HTR-8/SVneo (cell line): ENCODE measurements around the gene IL2.

ENCODE experiments used
- DNase-seq: peaks from one replicate; pipeline ENCODE4 v3.0.0; 2011; ENCODE audit warnings: low spot score, mixed read lengths; ENCODE audit not compliant: insufficient read length
- FAIRE-seq: peaks from 2 replicates; lab custom pipeline; 2011; peaks lifted over from hg19 to GRCh38; lab: Jason Lieb, UNC

IL2 gene

DNA sequence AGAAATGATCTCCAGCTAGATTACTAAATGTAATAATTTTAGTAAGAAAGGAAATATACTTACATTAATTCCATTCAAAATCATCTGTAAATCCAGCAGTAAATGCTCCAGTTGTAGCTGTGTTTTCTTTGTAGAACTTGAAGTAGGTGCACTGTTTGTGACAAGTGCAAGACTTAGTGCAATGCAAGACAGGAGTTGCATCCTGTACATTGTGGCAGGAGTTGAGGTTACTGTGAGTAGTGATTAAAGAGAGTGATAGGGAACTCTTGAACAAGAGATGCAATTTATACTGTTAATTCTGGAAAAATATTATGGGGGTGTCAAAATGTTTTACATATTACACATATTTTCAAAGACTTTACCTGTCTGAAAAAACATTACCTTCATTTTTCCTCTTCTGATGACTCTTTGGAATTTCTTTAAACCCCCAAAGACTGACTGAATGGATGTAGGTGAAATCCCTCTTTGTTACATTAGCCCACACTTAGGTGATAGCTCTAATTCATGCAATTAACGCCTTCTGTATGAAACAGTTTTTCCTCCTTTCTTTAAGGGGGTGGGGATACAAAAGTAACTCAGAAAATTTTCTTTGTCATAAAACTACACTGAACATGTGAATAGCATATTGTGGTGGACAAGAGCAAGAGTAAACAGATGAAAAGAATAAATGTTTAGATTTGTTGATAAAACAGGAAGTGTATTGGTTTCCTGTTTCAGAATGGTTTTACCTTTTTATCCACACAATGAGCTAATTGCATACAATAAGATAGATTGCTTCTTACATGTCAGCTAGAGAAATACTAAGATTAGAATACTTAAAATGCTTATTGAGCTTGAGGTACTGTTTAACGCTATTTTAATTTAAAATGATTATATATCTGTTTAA is at the start of gene IL2:
Gene IL2, minus strand, starts transcription at position 495 of the 886 bp plus-strand sequence. Its CDS starts 285 bp downstream, at position 210.
- DNase-seq = no peak
- no peak for FAIRE-seq

DNA sequence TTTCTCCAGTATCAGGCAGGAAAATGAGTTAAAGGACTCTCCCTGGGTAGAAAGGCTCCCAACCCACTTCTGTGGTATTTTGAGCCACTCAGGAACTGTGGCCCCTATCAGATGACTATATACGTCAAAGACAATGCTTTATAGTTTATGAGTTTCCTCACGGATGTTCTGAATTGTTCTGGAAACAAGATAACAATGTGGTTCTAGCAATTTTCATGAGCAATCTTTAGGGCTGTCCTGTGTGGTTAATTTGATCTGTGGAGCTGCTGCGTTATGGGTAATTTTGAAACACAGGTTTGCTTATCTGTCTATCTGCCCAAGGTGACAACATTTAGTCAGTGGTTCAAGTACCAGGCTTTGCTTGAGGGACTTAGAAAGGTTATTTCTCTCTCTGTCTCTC is 46.7 kb upstream of the IL2 start:
- DNase-seq (no peak), FAIRE-seq (no peak)

DNA sequence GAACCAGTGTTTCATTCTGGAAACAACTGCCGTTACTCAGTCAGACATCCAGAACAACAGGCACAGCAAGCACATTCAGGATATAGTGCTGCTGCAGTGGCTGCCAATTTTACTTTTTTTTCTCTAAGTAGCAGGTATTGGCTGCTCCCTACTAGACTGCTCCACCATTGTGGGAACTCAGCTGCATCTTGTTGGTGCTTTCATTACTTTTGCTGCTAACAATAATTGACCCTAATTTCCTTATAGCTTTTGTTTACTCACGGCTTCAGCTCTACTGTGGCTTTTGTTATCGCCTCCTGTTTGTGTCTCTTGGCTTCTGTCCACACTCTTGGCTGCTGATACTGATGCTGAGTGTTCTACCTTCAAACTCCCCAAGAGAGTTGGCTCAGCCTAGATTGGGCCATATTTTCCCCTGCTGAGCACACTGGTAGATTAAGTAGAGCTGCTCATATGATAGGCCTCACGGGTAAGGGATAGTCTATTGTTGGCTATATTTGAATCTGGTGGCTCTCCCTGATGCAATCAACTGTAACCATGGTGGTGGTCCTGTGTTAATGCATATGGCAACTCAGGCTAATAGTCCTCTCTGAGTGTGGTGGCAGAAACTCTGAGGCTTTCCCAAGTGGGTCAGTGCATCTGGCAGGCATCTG is 44.5 kb upstream of the IL2 start:
- FAIRE-seq (no peak), DNase-seq (no peak)

DNA sequence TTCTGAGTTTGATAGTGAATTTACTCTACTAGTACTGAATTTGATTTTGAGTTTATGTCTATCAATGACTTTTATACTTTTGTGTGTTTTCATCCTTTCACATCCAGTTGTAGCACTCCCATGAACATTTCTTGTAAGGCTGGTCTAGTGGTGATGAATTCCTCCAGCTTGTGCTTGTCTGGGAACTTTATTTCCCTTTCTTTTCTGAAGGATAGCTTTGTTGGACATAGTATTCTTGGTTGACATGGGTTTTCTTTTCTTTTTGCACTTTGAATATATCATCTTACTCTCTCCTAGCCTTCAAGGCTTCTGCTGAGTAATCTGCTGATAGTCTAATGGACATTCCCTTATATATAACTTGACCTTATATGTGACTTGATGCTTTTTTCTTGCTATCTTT is 32.5 kb upstream of the IL2 start:
- no peak for DNase-seq
- FAIRE-seq = no peak

DNA sequence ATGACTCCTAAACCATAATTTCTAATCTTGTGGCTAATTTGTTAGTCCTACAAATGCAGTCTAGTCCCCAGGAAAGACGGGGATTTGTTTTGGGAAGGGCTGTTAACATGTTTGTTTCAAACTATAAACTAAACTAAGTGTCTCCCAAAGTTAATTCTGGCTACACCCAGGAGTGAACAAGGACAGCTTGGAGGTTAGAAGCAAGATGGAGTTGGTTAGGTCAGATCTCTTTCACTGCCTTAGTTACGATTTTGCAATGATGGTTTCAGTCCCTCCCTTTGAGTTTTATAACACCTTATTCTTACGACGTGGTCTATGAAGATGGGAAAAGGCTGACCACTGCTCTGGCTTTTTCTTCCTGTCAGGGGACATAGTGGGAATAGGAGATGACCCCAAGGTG is 27.0 kb upstream of the IL2 start:
- DNase-seq (no peak), FAIRE-seq (no peak)

DNA sequence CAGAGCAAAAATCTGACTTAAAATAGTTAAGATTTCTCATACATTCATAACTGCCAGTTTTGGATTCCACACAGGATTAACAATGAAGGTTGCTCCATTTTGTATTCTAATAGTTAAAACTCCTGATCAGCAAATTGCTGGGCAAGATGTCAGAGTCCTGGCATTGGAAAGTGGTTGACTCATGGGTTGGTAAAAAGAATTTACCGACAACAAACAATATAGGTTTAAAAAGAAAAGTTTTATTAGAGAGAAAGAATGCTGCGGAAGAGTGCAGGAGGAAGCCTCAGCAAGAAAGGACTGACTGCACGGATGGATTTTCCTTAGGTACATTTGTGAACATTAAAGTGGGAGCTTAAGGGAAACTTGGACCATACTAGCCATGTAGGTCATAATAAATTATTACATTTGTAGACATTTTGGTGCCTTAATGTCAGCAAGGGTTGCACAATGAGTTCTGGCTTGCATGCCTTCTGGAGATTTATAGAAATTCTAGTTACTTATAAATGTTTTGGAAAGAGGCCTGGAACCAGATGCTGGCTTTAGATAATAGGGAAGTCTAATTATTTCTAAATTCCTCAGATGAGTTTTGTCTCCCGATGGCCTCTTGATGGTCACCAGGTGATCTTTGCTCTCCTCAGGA is 25.4 kb upstream of the IL2 start:
- no peak for FAIRE-seq
- no peak for DNase-seq

DNA sequence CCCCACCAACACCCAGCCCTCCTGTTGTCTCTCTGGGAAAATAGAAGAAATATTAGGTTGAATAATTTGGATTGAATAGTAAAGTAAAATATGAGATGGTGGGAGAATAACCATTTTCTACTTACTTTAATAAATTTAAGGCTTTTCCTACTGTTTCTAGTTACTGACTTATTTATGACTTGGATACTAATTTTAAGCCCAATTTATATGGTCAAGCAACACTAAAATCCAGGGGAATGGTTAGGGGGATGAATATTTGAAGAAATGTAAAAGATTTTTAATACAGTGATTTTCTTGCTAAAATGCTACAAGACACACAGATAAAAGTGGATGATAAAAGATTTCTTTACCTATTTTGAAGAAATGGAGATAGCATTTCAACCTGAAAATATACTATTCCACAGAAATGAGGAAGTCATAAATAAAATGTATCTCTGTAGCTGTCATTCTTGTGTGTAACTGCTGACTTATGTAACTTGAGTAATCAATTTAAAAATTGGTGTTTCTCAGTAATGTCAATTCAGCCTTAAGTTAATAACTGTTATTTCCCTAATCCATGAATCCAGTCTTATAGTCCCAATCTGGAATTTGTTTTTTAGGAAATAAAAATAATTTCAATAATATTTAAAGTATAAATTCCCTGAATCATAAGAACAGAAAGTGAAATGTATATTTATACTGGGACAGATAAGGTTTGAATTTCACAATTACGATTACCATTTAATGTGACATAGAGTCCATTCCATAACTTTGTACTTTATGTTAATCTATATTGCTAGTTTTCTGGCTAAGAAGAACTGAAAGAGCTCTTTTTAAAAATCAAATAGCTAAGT is 24.3 kb upstream of the IL2 start:
- DNase-seq (no peak), FAIRE-seq (no peak)

DNA sequence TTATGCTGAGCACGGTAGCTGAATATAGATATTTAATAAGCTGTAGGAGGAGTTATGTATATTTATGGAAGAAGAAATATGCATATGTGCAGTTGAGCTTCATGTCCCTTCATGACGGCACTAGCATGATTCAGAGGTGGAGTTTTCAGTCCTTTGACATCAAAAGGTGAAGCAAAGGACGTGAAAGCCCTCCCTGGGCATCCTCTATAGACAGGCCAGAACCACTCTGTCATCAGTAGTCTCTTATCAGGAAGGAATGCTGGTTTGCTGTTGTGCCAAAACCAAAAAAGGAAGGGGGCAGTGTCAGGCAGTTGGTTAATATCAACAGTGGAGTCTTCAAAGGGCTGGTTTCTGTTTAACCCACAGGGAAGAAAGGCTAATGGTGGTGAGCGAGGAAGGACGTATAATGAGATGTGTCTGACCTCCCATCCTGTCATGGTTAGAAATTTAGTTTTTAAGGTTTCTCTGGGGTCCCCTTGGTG is 23.5 kb upstream of the IL2 start:
- FAIRE-seq (no peak), DNase-seq (peak; percentile 9)

DNA sequence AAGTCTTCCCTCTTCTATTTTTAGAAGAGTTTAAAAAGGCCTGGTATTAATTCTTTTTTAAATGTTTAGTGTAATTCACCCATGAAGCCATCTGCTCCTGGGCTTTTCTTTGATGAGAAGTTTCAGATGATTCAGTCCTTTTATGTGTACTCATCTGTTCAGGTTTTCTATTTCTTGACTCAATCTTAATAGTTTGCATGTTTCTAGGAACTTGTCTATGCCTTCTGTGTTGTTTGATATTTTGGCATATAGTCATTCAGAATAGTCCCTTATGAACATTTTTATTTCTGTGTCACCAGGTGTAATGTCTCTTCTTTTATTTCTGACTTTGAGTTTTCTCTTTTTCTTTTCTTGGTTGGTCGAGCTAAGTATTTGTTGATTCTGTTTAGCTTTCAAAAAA is 20.2 kb upstream of the IL2 start:
- FAIRE-seq (no peak), DNase-seq (no peak)

DNA sequence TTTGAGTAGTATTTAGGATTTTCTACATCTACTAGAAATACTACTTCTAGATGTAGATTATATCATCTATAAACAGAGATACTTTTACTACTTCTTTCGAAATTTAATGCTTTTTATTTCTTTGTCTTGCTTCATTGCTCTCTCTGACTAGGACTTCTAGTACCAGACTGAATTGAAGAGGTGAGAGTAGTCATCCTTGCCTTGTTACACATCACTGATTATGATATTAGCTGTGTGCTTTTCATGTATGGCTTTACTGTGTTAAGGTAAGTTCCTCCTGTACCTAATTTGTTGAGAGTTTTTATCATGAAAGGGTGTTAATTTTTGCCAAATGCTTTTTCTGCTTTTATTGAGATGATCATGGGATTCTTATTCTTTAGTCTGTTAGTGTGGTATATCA is 19.6 kb upstream of the IL2 start:
- FAIRE-seq (no peak), DNase-seq (no peak)

DNA sequence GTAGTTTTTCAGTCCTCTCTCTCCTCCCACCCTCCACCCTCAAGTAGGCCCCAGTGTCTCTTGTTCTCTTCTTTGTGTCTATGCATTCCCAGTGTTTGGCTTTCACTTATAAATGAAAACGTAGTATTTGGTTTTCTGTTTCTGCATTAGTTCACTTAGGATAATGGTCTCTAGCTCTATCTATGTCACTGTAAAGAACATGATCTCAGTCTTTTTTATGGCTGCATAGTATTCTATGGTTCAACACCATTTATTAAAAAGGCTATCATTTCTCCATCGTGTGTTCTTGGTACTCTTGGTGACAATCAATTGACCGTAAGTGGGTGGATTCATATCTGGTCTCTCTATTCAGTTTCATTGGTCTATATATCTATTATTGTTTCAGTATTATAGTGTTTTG is 18.7 kb upstream of the IL2 start:
- FAIRE-seq = no peak
- DNase-seq = no peak

DNA sequence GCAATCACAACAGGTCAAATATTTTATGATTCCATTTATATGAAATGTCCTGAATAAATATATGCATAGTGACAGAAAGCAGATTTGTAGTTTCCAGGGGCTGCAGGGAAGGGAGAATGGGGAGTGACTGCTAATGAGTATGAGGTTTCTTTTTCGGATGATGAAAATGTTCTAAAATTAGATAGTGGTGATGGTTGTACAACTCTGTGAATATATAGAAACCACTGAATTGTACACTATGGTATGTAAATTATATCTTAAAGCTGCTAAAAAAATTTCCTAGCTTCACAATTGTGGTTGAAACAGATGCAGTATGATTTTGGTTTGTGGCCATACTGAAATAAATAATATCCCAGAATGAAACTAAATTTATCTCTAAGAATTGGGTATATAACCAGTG is 12.9 kb upstream of the IL2 start:
- FAIRE-seq (no peak), DNase-seq (no peak)

DNA sequence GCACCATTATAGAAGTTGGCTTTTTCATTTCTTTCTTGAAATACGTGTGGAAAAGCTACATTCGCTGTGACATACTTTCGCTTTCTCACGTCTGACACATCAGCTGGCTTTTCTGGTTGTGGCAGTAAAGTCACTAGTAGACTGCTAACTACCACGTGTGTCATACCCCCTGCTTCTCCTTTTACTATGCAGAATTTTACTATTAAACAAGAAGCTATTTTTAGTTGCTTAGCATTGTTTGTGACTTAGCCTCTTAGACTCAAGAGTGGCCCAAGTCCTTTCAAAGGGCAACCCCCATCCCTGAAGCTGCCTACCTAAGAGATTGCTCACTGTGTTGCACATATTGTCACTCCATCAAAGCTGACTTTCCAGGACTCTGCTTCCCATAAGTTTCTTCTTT is 2.1 kb upstream of the IL2 start:
- FAIRE-seq (no peak), DNase-seq (no peak)

DNA sequence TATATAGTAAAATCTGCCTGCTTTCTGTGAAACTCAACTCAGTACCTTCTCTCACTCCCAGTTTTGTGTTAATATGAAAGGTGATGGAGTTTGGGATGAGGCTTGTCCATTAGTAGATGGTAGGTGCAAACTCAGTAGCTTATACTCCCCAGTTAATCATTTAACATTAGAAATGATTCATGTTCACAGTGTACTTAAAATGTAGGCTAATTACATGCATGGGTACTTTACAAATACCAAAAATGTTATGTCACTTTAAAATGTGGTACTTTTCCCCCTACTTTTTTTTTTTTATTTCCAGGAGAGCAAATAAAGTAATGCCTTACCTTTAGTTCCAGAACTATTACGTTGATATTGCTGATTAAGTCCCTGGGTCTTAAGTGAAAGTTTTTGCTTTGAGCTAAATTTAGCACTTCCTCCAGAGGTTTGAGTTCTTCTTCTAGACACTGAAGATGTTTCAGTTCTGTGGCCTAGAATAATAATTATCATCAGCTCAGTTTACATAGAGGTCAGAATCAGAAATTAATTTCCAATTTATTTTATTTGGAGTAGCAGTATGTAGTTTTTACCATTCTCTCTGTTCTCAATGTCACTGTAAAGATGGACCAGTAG is 3.0 kb downstream of the IL2 start:
- DNase-seq = no peak
- no peak for FAIRE-seq

DNA sequence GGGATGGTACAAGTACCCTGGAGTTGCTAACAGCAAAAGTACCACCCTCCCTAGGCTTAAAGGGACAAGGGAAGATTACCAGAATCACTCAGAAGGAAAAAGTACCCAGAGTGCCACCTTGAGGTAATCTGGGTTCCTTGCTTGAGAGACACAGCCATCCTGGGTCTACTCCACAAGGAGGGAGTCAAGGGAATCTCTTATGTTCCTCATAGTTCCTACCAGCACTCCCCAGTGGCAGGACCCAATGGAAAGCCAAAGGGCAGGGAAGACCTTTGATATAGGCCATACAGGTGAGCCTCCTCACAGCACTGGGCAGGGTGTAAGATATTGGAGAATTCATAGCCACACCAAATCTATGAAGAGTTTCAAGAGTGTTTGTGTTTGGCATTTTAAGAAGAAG is 5.7 kb downstream of the IL2 start:
- FAIRE-seq (no peak), DNase-seq (peak; percentile 11)

DNA sequence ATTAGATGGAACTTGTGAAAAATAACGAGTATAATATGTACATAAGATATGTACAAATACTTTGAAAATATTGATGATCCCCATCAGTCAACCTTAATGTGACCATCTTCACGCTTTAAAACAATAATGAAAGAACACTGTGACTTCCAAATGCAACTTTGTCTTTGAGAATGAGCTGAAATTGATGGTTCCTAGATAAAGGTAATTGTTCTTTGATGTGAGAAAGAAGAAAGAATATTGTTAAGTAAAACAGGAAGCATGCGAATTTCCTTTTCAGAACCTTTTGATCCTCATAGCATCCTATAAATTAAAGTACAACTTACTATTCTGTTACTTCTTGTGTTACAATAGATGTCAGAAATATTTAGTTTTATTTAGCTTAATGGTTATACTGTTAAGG is 22.2 kb downstream of the IL2 start:
- FAIRE-seq (no peak), DNase-seq (no peak)

DNA sequence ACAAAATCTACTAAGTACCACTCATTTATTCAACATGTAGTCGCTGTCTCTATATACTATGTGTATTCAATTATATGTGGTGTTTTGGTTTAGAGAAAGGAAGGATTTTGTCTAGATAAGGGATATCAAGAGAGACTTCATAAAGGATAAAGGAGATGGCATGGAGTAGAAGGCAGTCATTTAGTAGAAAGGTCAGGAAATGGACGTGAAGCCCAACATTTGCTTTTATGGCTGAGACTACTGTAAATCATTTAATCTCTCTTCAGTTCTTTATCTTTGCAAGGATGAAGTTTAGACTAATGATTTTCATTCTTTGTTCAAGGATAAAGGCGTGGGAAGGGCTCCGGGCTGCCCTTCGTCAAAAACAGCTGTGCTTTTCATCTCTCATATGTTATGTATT is 25.2 kb downstream of the IL2 start:
- DNase-seq (no peak), FAIRE-seq (no peak)

DNA sequence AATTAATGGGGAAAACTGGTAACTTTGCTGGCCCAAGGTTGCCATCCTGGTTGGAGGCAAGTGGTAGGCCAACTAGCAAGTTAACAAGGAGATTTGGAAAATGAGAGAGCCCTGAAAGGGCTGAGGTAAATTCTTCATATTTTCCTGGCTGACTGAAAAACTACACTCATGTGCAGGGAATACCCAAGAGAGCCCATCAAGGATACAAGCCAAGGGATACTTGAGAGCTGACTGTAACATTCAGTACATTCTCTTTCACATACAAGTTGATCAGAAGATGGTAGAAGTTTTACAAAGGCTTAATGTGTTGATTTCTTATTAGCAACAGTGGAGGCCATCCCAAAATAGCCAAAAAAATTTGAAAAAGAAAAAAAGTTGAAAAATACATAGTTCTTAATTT is 33.3 kb downstream of the IL2 start:
- FAIRE-seq (no peak), DNase-seq (no peak)

DNA sequence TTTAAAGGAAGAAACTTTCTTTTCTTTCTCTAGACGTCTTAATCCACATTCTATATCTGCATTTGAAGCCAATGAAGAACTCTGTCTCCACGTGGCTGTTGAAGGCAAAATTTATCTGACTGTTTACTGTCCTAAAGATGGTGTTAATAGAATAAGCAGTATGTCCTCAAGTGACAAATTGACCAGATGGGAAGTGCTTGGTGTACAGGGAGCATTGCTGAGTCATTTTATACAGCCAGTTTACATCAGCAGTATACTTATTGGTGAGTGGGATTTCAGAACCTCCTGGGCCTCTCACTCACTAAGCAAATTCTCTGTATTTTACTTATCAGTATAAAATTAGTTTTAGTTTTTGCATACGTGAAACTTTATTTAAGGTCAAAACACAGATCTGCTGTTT is 44.0 kb downstream of the IL2 start:
- FAIRE-seq (no peak), DNase-seq (no peak)

DNA sequence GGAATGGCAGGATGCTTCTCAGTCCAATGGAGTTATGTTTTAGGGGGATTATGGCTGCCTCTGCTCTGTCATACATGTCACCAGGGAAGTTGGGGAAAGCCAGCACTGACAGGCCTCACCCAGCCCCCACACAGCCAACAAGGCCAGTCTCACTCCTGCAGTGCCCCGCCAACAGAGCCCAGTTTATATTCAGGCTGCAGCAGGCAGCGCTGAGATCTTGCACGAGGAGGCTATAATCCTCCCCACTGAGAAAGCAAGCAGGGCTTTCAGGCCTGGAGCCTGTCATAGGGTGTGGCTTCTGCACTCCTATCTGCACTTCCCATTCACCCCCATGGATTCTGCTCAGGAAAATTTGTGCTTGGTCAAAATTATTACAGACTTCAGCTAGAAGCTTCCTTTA is 52.7 kb downstream of the IL2 start:
- no peak for FAIRE-seq

More for the DNA sequence above, 52.7 kb downstream of the IL2 start:
- DNase-seq = no peak
